Stimulated activated CD4-positive, alpha-beta T cell treated with anti-CD3 and anti-CD28 coated beads, TNF-alpha, amount 100 ng/mL, for 4 hours (primary cell): ENCODE results near the gene MTCL1.

ENCODE experiments used
- DNase-seq, 3 experiments: peaks; one replicate each; pipeline ENCODE4 v3.0.0-alpha.2; 2020; ENCODE audit warnings: low read depth in 3 of 3

MTCL1 gene

GRCh38 chr18:8771930-8772329 lies 66.6 kb downstream of the MTCL1 start:
- no peak for DNase-seq

DNA sequence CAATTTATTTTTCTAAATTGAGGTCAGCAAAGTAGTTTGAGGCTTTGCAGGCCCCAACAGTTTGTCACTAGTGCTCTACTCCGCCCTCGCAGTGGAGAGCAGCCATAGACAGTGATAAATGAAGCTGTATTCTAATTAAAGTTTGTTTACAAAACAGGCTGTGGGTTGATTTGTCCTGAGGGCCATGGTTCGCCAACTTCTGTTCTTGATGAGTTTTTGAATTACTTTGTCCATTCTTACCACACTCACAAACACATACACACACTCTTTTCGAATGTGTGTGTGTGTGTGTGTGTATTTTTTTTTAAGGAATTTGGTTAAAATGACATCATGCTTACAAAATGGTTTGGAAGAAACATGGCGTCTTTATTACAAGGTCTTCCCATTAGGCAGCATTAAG lies 68.6 kb downstream of the MTCL1 start:
- DNase-seq, result no peak

DNA sequence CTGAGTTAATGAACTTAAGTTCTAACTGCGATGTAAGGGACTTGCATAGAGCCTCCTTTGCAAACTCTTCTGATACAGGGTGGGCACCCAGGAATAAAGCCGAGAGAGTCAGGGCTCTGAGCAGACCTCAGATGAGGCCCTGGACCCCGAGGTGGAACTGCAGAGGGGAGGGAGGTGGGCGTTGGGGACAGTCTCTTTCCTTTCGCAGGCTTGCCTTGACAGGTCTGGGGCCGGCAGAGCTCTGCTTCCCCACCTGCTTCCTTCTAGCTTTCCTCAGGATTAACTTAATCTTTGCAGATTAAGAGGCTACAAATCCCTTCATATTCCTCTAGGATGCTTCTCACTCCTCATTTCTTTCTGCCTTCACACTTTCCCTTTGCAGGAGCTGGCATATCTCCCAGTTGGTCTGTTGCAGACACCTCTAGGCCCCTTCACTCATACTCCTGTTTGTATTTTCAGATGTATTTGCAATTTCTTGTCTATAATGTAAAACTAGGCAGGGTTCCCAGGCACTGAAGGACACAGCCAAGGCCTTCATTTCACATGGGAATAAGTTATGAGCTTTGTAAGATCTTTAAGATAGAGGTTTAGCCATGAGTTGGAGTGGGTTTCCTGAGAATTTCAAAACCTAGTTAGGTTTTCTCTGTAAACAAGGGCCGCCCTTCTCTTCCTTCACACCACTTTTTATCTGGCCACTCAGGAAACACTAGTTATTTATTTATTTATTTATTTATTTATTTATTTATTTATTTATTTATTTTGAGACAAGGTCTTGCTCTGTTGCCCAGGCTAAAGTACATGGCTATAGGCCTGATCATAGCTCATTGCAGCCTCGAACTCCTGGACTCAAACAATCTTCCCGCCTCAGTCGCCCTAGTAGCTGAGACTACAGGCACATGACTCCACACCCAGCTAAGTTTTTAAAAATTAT lies 70.9 kb downstream of the MTCL1 start:
- DNase-seq, result no peak

DNA sequence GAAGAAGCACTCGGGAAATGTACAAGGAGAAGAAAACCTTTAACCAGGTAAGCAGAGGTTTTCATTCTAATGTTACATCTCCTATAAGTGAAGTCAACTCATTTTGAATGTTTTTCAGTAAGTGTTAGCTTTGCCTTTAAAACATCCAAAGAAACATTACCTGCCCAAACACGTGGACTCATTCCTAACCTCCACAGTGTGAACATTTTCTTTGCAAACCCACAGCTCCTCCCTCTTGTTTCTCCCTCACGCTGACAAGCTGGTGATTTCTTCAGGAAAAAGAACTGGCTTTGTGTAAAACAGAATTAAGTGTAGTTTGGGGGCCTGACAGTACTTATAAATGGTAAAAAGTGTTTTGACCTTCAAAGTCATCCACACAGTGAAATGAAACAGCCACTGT lies 72.5 kb downstream of the MTCL1 start:
- DNase-seq, result no peak

GRCh38 chr18:8778386-8778785 lies 73.0 kb downstream of the MTCL1 start:
- no peak for DNase-seq

- no peak for DNase-seq
Observed at GRCh38 chr18:8778824-8779223, 73.5 kb downstream of the MTCL1 start.

GRCh38 chr18:8779251-8779650 lies 73.9 kb downstream of the MTCL1 start:
- DNase-seq, result no peak

DNA sequence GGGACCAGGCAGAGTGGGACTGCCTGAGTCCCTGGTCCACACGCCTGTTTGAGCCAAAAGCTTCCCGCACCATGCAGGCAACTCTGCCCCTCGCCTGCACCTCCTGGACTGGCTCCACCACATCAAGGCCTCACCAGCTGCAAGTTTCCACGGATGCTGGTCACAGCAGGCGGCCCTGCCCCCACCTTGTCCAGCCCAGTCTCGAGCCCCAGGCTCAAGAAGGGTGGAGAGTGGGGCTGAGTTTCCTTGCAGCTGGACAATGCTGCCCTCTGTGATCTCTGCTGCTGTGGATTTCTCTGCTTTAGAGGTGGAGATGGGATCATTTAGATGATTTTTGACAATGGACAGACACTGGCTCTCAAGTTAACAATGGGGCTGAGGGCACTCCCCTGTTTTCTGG lies 74.9 kb downstream of the MTCL1 start:
- no peak for DNase-seq

DNA sequence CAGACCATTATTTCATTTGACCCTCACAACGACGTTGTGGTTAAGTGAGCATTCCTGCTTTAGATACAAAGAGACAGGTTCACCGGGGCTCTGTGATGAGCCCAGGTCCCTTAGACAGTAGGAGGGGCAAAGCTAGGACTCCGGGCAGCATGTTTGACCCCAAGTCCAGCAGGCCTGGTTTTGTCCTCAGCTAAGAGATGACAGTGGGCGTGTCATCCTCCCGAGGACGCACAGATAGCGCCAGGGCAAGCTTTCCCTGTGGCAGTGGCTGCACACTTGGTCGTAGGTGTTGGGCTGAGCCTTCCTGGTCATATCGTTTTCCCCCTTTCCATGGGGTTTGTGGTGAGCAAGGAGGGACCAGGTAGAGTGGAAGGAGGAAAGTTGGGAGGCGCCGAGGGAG lies 76.3 kb downstream of the MTCL1 start:
- DNase-seq, result no peak

DNA sequence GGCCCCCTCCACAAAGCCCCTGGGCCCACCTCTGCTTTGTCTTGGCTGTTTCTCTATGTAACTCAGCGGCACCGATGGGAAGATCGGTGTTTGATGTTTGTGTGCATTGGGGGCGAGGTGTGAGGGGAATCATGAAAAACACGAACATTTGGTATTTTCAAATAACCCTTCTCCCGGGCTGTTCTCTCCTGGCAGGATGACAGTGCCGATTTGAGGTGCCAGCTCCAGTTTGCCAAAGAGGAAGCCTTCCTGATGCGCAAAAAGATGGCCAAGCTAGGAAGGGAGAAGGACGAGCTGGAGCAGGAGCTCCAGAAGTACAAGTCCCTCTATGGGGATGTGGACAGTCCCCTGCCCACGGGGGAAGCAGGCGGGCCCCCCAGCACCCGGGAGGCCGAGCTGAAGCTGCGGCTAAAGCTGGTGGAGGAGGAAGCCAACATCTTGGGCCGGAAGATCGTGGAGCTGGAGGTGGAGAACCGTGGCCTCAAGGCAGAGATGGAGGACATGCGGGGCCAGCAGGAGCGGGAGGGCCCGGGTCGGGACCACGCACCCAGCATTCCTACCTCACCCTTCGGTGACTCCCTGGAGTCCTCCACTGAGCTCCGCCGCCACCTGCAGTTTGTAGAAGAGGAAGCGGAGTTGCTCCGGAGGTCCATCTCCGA lies 78.1 kb downstream of the MTCL1 start:
- no peak for DNase-seq

DNA sequence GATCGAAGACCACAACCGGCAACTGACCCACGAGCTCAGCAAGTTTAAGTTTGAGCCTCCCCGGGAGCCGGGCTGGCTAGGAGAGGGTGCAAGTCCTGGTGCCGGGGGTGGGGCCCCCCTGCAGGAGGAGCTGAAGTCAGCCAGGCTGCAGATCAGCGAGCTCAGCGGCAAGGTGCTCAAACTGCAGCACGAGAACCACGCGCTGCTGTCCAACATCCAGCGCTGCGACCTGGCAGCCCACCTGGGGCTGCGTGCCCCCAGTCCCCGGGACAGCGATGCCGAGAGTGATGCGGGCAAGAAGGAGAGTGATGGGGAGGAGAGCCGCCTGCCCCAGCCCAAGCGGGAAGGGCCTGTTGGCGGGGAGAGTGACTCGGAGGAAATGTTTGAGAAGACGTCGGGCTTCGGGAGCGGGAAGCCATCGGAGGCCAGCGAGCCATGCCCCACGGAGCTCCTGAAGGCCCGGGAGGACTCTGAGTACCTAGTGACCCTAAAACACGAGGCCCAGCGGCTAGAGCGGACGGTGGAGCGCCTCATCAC lies 78.7 kb downstream of the MTCL1 start:
- DNase-seq, result no peak

- DNase-seq, result no peak
Observed at GRCh38 chr18:8785261-8785660, 79.9 kb downstream of the MTCL1 start.

GRCh38 chr18:8785855-8786482 lies 80.6 kb downstream of the MTCL1 start:
- DNase-seq, result no peak

DNA sequence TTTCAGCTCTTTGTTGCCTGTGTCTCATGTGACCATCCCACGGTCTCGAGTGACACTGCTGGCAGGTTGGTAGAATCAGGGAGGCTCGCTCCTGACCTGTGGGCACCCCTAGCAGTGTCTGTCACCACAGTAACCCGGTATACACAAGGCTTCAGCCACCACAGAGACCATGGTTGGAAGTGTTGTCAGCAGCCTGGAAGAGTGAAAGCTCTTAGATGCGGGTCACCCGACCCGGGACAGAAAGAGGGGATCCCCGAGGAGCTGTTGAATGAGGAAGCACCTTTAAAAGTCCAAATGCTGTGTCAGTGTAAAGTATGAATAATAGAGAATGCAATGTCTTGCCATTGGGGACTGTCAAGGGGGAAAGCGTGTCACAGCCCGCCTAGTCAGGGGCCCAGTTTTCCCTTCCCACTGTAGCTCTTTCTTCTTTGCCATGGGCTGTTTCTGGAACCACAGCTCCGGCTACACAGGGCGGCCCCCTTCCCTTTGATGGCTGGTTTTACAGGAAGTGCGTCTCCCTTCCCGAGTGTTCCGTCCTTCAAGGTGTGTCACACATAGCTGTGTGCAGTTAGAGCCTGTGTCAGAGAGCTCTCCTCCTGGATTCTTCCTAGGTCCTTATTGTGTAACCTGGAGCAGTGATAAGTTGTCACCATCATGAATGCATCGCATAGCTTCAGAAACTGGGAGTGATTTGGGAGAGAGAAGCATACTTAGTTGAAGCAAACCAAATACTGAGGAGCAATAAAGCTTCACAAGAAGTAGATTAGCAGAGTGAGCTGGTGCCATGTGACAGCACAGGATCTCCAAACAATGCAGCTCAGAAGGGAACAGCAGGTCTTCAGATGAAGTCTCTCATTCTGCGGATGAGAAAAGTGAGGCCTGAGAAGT lies 81.4 kb downstream of the MTCL1 start:
- no peak for DNase-seq

DNA sequence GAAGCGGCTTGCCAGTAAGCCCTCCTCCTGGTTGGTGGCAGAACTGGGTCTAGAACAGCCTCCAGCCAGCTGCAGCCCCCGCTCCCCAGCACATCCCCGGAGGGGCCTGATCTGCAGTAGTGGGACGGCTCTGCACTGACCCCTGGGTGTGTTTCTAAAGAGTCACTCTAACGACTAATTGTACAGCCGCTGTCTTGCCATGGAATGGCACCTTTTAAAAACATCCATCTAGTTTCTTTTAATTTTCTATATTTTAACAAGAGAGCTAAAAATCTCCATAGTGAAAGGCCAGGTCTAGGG lies 82.0 kb downstream of the MTCL1 start:
- DNase-seq, result no peak

DNA sequence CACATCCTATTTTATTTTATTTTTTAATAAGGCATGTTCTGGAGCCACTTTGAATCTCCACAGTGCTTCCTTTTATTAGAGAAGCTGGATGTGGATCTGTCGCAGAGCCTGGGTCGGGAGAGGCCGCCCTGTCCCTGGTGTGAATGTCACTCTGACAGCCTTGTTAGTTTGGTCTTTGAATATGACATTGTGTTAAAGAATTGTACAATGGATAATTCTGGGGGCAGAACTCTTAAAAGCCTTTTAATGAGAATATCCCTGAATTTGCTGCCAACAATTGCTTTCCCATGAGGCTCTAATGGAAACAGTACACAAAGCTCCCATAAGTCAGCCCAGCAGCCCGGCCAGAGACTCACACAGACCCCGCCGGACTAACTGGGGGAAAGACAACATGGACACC lies 82.4 kb downstream of the MTCL1 start:
- DNase-seq, result no peak

- no peak for DNase-seq
Observed at GRCh38 chr18:8788503-8789429, 83.4 kb downstream of the MTCL1 start.

DNA sequence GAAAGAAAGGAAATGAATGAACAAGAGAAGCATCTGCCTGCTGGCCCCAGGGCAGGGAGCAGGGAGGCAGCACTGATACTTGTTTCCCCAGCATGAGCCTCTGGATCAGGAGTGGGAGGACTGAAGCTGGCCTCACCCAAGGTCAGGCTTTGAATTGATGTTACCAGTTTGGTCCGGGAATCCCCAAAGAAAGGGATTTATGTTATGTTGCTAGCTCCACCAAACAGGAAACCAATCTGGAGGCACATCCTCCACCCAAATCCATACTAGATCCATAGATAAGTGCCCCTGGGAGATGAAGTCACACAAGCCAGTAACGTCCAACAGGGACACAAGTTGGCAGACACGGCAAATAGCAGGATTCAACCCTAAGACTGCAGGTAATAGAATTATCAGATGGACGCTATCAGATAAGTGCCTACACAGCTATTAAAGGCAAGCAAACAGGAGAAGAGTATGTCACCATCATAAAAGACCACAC lies 85.9 kb downstream of the MTCL1 start:
- DNase-seq, result no peak

- DNase-seq, result no peak
Observed at GRCh38 chr18:8792688-8793316, 87.4 kb downstream of the MTCL1 start.
